Activated naive CD4-positive, alpha-beta T cell treated with anti-CD3 and anti-CD28 coated beads, Interleukin-2, amount 10 ng/mL, durations not matched to agents 5 hours and 36 hours (primary cell): Measurements from ENCODE around the gene OR13D1. TPM values are rescaled to one million over a fixed set of nuclear protein-coding genes. Genes with fewer than 3 reads are reported as not detected.

Experiments
- total RNA-seq, 2 experiments: library from RNA; stranded (reverse); gene quantifications; one replicate each; pipeline ENCODE4 v1.2.3, GENCODE V29; 2021

Gene OR13D1
- not detected for total RNA-seq

GRCh38 chr9:104694218-104694617, at the start of gene OR13D1:
TSS of gene OR13D1 (plus strand) at chr9:104694518. CDS start at chr9:104694518, 0 bp downstream.

Other genes starting within 250 kb of the OR13D1 start
- not detected for gene OR13F1, start 190.3 kb upstream of the OR13D1 start, total RNA-seq
- gene OR13C4, start 167.3 kb upstream of the OR13D1 start, total RNA-seq: not detected
- gene OR13C3, start 157.7 kb upstream of the OR13D1 start, total RNA-seq: not detected
- gene OR13C8, start 125.3 kb upstream of the OR13D1 start, total RNA-seq: not detected
- not detected for gene OR13C5, start 95.1 kb upstream of the OR13D1 start, total RNA-seq
- not detected for gene OR13C2, start 88.9 kb upstream of the OR13D1 start, total RNA-seq
- gene OR13C9, start 76.3 kb upstream of the OR13D1 start, total RNA-seq: not detected
- 10 to 100 TPM; 19.7 to 21.1 TPM for gene NIPSNAP3A, start 53.2 kb downstream of the OR13D1 start, total RNA-seq
- under 1 TPM; 0.67 to 0.68 TPM for gene NIPSNAP3B, start 69.6 kb downstream of the OR13D1 start, total RNA-seq
- under 1 TPM; 0.10 to 0.22 TPM for gene ABCA1, start 233.6 kb downstream of the OR13D1 start, total RNA-seq